HG03108 (cell line): ENCODE data around the gene ADK.
"Not testable (repeated sequence)": the region's sequence is repeated elsewhere in the genome, so short reads cannot be mapped to it uniquely, and the experiment has no call there.

Experiments
- ATAC-seq: cut with Tn5 transposase; IDR thresholded peaks from one replicate; pipeline ENCODE4 v1.9.1; 2021; ENCODE audit warnings: moderate library complexity; ENCODE audit not compliant: unreplicated experiment

ADK gene

DNA sequence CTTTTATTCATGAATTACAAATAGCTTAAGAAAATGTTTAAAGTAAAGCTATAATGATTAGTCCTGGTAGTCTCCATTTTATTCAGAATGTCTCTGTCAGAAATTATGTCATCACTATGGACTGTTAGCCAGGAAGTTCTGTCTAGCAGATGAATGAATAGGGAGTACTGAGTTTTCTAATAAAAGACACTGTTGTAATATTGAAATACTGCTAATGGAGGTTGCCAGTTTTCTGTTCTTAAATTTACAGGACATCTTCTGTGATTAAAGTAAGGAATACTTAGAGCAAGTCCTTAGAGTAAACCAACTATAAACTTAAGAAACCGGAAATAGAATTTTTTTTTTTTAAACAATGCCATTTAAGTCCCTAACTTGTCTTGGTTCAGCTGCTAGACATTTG lies 309.8 kb downstream of the ADK start:
- ATAC-seq = no peak

DNA sequence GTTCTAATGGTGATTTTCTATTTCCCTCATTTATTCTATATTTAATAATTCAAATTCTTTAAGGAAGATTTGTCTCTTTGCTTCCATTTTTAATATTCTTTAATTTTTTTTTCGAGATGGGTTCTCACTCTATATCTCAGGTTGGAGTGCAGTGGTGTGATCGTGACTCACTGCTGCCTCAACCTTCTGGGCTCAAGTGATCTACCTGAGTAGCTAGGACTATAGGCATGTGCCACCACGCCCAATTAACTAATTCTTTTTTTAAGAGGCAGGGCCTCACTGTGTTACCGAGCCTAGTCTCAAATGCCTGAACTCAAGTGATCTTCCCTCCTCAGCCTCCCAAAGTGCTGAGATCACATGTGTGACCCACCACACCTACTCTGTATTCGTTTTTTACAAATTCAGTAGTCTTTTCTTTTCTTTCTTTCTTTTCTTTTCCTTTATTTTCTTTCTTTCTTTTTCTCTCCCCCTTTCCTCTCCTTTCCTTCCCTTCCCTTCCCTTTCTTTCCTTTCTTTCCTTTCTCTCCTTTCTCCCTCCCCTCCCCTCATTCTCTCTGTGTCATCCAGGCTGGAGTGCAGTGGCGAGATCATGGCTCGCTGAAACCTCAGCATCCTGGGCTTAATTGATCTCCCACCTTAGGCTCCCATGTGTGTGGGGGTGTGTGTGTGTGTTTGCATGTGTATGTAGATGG lies 323.1 kb downstream of the ADK start:
- no peak for ATAC-seq

DNA sequence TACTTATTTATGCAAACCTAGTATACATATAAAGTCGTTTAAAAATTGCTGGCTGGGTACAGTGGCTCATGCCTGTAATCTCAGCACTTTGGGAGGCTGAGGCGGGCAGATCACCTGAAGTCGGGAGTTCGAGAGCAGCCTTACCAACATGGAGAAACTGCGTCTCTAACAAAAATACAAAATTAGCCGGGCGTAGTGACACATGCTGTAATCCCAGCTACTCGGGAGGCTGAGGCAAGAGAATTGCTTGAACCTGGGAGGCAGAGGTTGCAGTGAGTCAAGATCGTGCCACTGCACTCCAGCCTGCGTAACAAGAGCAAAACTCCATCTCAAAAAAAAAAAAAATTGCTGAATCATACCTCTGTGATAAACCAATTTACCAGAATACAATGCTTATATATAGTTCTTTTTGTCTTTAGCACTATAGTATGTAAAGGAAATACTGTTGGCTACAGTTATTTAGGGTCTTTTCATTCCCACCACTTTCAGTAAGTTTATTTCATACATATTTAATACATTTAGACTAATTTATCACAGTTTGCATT lies 325.2 kb downstream of the ADK start:
- not testable (repeated sequence) for ATAC-seq

DNA sequence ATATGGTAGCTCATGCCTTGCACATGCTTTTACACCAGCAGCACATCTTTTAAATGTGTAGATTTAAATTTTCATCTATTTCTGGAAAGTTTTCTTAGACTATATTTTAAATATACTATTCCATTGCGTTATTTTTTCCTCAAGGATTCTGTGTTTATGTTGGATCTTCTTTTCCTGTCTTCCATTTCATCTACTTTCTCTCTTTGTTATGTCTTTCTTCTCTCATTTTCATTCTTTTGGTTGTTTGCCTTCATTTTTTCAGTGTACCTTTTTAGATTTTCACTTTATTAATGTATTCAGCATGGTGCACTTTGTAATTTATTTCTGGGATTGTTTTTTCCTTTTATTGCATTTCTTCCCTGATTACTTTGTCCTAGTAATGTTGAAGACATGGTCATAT lies 329.8 kb downstream of the ADK start:
- ATAC-seq = no peak

DNA sequence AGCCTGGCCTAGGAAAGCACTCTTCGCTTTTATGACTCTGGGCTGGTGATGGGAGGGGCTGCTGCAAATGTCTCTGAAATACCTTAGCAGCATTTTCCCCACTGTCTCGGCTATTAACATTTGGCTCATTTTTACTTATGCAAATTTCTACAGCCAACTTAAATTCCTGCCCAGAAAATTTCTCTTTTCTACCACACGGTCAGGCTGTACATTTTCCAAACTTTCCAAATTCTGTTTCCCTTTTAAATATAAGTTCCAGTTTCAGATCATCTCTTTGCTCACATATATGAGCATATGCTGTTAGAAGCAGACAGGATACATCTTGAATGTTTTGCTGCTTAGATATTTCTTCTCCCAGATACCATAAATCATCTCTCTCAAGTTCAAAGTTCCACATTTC lies 332.3 kb downstream of the ADK start:
- ATAC-seq = no peak

DNA sequence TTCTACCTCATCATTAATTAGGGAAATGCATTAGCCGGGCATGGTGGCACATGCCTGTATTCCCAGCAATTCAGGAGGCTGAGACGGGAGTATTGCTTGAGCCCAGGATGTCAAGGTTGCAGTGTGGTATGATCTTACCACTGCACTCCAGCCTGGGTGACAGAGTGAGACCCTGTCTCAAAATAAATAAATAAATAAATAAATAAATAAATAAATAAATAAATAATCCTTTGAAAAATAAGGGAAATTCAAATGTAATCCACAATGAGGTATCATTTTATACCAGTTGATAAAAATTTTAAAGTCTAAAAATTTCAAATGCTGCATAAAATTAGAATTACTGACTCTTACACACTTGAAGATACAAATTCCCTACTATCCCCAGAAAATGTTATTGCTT lies 334.3 kb downstream of the ADK start:
- no peak for ATAC-seq

DNA sequence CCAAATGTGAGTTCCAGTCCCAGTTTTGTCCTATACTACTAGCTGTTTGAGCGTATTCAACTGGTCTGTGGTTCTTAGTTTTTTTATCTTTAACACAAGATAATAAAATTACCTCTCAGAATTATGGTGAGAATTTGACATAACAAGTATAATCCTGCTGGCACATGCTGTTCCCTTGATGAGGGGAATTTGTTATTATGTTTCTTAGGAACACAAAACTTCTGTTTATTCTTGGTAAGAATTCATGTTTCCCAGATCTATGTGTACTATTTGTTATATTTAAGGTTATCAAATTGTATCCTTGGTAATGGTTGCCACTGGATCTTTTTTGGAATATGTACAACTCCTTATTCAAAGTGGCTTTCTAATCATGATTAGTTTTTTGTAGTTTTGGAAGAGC lies 335.6 kb downstream of the ADK start:
- no peak for ATAC-seq

DNA sequence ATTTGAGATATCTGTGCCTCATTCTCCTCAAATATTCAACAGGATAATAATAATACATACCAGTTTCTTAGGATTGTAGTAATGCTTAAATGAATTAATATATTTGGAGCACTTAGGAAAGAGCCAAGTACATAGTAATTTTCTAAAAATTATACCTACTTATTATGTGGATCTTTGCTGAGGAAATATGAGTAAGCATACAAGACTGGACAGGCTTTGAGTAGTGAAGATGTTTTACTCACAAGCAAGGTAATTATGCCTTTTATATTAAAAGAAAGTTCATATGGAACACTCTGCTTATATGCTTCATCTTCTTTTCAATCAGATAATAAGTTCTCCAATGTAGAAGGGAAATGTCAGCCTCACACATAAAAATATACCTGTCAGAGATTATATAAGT lies 337.9 kb downstream of the ADK start:
- ATAC-seq = no peak

DNA sequence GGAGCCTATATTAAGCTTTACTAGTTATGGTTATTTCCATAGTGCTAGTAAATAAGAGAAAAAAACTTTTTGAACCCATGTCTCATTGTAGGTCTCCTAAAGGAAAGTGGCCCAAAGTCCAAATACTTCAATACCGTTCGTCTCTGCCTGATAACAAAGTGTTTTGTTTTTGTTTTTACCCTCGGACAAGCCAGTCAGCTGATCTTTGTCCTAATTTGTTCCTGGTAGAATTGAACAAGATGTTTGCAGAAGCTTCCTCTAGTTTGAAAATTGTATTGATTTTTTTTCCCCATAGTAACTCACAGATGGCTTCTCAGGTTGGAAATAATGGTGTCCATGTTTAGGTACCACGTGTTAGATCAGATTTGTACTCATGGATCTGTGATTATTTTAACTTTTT lies 339.5 kb downstream of the ADK start:
- no peak for ATAC-seq

DNA sequence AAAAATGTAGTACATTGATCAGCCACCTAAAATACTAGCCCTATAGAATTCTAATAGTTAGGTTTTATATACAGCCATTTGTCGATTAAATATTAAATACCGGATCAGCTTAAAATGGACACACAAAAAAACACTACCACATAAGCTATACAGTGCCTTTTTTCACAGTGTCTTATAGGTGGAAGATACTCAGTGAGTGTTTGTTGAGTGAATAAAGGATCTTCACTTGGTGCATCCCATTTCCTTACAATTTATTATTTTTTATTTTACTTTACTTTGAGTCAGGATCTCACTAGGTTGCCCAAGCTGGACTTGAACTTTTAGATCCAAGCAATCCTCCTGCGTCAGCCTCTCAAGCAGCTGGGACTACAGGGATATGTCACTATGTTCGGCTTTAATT lies 340.0 kb downstream of the ADK start:
- no peak for ATAC-seq

DNA sequence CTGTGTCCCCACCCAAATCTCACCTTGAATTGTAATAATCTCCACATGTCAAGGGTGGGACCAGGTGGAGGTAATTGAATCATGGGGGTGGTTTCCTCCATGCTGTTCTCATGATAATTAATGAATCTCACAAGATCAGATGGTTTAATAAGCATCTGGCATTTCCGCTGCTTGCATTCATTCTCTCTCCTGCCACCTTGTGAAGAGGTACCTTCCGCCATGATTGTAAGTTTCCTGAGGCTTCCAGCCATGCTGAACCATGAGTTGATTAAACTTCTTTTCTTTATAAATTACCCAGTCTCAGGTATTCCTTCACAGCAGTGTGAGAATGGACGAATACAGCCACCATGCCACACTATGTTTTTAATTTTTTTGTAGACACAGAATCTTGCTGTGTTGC lies 345.3 kb downstream of the ADK start:
- not testable (repeated sequence) for ATAC-seq

DNA sequence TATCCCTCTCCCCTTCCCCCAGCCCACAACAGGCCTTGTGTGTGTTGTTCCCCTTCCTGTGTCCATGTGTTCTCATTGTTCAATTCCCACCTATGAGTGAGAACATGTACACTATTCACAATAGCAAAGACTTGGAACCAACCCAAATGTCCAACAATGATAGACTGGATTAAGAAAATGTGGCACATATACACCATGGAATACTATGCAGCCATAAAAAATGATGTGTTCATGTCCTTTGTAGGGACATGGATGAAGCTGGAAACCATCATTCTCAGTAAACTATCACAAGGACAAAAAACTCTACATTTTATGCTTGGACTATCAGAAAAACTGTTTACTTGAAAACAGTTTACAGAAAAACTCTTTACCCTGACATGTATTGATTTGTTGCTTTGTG lies 347.6 kb downstream of the ADK start:
- ATAC-seq = not testable (repeated sequence)

DNA sequence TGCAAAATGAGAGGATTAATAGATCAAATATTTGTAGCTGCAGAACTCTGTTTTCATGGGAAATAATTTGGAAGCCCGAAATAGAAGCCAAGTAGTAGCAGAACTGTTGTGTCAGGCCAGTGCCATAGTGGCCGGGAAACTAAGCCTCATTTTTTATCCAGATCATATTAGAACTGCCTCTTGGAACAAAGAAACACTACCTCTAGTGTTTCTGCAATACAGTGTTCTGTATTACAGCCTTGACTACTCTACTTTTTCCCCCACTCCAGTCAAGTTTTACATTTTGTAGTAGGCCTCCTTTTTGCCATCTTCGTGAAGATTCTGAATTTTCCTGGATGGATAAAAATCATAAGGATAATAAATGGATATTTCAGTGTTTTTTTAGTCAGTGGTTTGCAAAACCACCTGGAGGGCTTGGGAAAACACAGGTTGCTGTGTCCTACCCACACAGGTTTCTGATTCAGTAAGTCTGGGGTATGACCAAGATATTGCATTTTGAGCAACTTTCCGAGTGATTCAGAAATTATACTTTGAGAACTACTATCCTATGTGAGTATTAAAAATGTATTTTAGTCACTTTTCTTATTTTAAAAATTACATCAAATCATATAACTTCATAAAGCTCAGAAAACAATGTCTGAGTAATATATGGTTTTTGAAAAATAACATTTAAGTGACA lies 349.1 kb downstream of the ADK start:
- no peak for ATAC-seq

DNA sequence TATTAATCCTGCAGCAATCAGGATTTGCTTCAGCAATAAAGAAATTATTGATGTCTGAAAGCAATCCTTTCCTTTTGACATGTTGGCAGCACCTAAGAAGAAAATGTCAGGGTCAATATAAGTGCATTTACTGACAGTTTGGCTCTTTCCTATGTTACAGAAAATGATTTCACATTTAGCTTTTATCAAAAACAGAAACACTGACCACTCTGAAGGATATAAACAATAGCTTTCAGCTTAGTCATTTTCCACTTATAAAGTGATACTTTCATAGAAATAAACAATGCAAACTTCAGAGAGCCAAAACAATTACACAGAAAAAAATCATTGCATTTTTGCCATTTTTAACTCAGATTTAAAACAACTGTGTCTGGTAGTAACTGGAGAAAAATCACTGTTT lies 349.8 kb downstream of the ADK start:
- ATAC-seq = no peak

DNA sequence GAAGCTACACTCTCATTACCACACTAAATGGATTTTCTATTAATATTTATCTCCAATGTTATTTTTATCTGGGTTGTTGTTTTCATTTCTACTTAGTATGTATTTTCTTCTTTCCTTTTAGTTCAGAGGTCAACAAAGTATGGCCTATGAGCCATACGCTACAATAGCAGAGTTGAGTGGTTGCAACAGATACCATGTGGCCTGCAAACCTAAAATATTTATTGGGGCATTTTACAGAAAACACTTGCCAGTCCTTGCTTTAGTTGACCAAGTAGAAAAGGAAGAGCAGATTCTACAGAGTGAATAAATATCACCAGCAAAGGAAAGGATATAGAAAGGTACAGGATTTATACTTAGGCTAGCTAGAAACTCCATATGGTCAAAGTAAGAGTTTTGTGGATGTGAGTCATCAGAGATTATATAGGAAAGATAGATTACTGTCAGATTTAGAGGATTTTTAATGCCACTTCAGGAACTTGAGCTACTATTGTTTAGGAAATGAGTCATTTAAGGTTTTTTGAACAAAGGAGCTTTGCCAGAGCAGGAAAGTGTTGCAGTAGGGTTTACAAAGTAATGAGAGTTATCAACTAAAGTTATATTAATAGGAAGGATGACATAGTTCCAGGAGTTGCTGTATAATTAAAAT lies 352.1 kb downstream of the ADK start:
- ATAC-seq = no peak

DNA sequence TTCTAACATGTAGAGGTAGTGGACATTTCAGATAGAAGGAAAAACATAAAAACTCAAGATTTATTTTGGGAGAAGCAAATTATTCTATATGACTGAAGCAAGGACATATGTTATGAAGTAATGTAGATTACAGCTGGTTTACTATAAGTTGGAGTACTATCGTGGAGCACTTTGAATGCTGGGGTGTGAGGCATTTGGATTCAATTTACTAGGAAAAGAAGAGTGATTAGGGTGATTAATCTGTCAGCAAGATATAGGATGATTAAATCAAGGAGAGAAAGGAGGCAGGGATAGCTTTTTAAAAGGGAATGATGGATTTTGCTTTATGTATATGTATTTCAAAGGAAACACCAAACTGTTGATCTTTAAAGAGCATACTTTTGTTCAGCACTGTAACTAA lies 356.9 kb downstream of the ADK start:
- no peak for ATAC-seq

DNA sequence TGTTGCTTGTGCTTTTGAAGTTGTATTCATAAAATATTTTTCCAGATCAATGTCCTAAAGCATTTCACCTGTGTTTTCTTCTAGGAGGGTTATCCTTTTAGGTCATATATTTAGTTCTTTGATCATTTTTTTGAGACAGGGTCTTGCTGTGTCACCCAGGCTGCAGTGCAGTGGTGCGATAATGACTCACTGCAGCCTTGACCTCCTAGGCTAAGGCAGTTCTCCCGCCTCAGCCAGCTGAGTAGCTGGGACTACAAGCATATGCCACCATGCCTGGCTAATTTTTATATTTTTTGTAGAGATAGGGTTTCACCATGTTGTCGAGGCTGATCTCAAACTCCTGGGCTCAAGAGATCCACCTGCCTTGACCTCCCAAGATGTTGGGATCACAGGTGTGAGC lies 359.6 kb downstream of the ADK start:
- no peak for ATAC-seq

DNA sequence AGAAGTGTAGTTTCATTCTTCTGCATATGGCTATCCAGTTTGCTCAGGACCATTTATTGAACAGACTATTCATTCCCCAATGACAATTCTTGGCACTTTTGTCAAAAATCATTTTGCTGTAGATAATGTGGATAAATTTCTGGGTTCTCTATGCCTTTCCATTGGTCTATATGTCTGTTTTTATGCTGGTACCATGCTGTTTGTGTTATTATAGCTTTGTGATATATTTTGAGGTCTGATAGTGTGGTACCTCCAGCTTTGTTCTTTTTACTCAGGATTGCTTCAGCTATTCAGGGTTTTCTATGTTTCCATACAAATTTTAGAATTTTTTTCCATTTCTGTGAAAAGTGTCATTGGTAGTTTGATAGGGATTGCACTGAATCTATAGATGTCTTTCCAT lies 360.0 kb downstream of the ADK start:
- no peak for ATAC-seq

DNA sequence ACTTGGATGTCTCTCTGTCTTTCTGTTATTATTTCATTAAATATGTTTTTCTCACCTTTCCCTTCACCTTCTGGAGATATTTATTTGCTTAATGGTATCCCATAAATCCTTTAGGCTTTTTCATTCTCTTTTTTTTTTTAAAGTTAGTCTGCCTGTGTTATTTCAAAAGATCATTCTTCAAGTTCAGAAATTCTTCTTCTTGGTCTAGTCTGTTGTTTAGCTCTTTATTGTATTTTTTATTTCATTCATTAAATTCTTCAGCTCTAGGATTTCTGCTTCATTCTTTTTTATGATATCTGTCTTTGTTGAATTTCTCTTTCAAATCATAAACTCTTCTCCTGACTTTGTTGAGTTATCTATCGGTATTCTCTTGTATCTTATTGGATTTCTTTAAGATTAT lies 363.3 kb downstream of the ADK start:
- no peak for ATAC-seq

DNA sequence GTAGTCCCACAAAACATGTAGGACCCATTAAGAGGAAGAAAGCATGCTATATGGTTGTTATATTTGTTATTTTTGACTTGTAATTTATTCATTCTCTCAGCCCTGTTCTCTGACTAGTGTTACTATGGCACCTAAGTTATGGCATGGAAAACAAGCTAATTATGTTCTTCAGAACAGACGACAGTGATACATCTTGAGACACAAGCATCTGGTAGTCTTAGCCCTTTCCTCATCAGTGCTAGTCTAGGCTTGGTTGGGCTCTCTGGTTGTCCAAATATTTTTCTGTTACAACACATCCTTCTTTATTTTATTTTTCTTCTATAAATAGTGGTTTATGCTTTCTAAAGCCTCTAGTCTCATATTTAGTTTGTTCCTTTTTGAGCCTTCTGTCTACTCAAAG lies 367.0 kb downstream of the ADK start:
- ATAC-seq = no peak

DNA sequence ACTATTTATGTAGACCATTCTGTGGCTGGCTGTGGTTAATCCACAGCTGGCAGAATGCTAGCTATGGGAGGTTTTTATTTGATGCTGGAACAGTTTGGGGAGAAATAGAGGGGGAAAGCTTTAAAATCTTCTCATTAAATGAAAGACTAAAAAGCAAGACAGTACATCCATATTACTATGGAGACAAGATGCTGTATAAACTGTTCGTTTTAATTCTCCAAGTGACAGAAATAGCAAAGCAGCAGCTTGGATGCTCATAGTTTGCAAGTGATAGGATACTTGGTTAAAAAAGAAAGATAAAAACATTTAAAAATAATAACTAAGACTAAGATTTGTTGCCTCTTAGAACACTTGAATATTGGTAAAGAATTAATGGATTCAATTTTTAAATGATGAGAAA lies 370.5 kb downstream of the ADK start:
- no peak for ATAC-seq

DNA sequence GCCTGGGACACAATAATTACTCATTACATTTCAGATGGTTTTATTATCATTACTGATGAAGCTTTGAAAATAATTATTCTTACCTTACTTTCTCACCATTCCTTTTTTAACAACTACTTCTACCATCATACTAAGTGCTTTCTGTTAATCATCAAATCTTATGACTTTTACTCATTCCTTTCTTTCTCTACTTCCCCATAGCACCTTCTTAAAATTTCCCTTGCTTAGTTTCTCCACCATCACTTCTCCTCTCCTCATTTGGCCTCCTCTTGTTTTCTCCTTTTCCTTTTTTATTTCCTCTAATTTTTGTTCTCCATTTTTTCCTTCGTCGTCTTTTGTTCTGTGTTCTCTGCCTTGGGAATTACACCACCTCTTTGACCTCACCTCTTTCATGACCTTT lies 372.2 kb downstream of the ADK start:
- no peak for ATAC-seq
